ENCODE measurements around the gene PGBD5.

PGBD5 gene

GRCh38 chr1:230371923-230372703 lies 54.0 kb downstream of the PGBD5 start:
- TF ChIP-seq CTCF (IDR thresholded peaks at IDR 0.05; ENCODE audit: insufficient read depth, low read length, missing control alignments), result no peak
- ChIA-PET POLR2A (no interaction called here), CTCF (no interaction called here)
- H3K4me3 ChIP-seq (ENCODE audit: low read depth, low read length), result no peak overlapping the region
- no peak for DNase-seq (ENCODE audit: low read depth, low spot score)

- POLR2A ChIA-PET, result no interaction called here
These were observed 56.0 kb downstream of the PGBD5 start for GRCh38 chr1:230370109-230370508.

GRCh38 chr1:230368871-230369270 lies 57.3 kb downstream of the PGBD5 start:
- no peak for TF ChIP-seq CTCF (IDR thresholded peaks at IDR 0.05; ENCODE audit: insufficient read depth, low read length, missing control alignments)
- DNase-seq (ENCODE audit: low read depth, low spot score), result no peak
- POLR2A ChIA-PET, result no interaction called here
- CTCF ChIA-PET, result no interaction called here
- H3K4me3 ChIP-seq (ENCODE audit: low read depth, low read length), result no peak overlapping the region

More at GRCh38 chr1:230370109-230370508, 56.0 kb downstream of the PGBD5 start:
- CTCF ChIA-PET, result no interaction called here
- TF ChIP-seq CTCF (IDR thresholded peaks at IDR 0.05; ENCODE audit: insufficient read depth, low read length, missing control alignments), result no peak
- no peak overlapping the region for H3K4me3 ChIP-seq (ENCODE audit: low read depth, low read length)
- DNase-seq (ENCODE audit: low read depth, low spot score), result no peak

- CTCF ChIA-PET, result no interaction called here
- POLR2A ChIA-PET, result no interaction called here
- TF ChIP-seq CTCF (IDR thresholded peaks at IDR 0.05; ENCODE audit: insufficient read depth, low read length, missing control alignments), result no peak
- no peak overlapping the region for H3K4me3 ChIP-seq (ENCODE audit: low read depth, low read length)
- no peak for DNase-seq (ENCODE audit: low read depth, low spot score)
These were observed 57.8 kb downstream of the PGBD5 start for GRCh38 chr1:230368363-230368762.

- H3K4me3 ChIP-seq (ENCODE audit: low read depth, low read length), result no peak overlapping the region
- POLR2A ChIA-PET, result no interaction called here
- no peak for DNase-seq (ENCODE audit: low read depth, low spot score)
- TF ChIP-seq CTCF (IDR thresholded peaks at IDR 0.05; ENCODE audit: insufficient read depth, low read length, missing control alignments), result no peak
- CTCF ChIA-PET, result no interaction called here
These were observed 59.6 kb downstream of the PGBD5 start for GRCh38 chr1:230366504-230366915.

- no peak for TF ChIP-seq CTCF (IDR thresholded peaks at IDR 0.05; ENCODE audit: insufficient read depth, low read length, missing control alignments)
- POLR2A ChIA-PET, result no interaction called here
- DNase-seq (ENCODE audit: low read depth, low spot score), result no peak
These were observed 60.3 kb downstream of the PGBD5 start for GRCh38 chr1:230365723-230366307.

More at GRCh38 chr1:230365723-230366307, 60.3 kb downstream of the PGBD5 start:
- no peak overlapping the region for H3K4me3 ChIP-seq (ENCODE audit: low read depth, low read length)
- CTCF ChIA-PET, result no interaction called here
